Mesenchymal stem cell (in vitro differentiated cells and primary cell): ENCODE measurements around the gene PARN.

Experiments used
- DNase-seq: peaks from one replicate; pipeline ENCODE4 v3.0.0-alpha.2; 2013
- H2AFZ ChIP-seq: one replicate; pipeline ENCODE4 v1.6.1; 2013; ENCODE audit warnings: low read depth, mild to moderate bottlenecking, control low read depth, inconsistent platforms, low read length, moderate library complexity
- H2AK5ac ChIP-seq: 2 replicates; pipeline ENCODE4 v1.6.1; 2013; ENCODE audit warnings: low read length, moderate library complexity, mild to moderate bottlenecking, inconsistent platforms; ENCODE audit not compliant: severe bottlenecking
- H2BK120ac ChIP-seq: one replicate; pipeline ENCODE4 v1.6.1; 2013; ENCODE audit warnings: low read depth, mild to moderate bottlenecking, inconsistent platforms, low read length, moderate library complexity
- H2BK12ac ChIP-seq, 2 experiments: one replicate each; pipeline ENCODE4 v1.6.1; 2013; ENCODE audit warnings: inconsistent platforms in 2 of 2, low read length in 2 of 2, mild to moderate bottlenecking in 2 of 2, moderate library complexity in 2 of 2, control low read depth in 1 of 2
- H2BK15ac ChIP-seq: one replicate; pipeline ENCODE4 v1.6.1; 2013; ENCODE audit warnings: mild to moderate bottlenecking, low read depth, inconsistent platforms; ENCODE audit not compliant: poor library complexity, severe bottlenecking
- H2BK5ac ChIP-seq: 2 replicates; pipeline ENCODE4 v1.6.1; 2013; ENCODE audit warnings: low read depth, mild to moderate bottlenecking, low read length, control low read depth, inconsistent platforms; ENCODE audit not compliant: poor library complexity, severe bottlenecking
- H3K14ac ChIP-seq, 2 experiments: one replicate each; pipeline ENCODE4 v1.6.1; 2013; ENCODE audit warnings: inconsistent platforms in 2 of 2, low read length in 2 of 2, control low read depth in 1 of 2, mild to moderate bottlenecking in 1 of 2, moderate library complexity in 1 of 2
- H3K18ac ChIP-seq, 2 experiments: one replicate each; pipeline ENCODE4 v1.6.1; 2013; ENCODE audit warnings: inconsistent platforms in 2 of 2, low read length in 2 of 2, control low read depth in 1 of 2, low read depth in 1 of 2, mild to moderate bottlenecking in 1 of 2
- H3K23ac ChIP-seq, 2 experiments: one replicate each; pipeline ENCODE4 v1.6.1; 2013; ENCODE audit warnings: inconsistent platforms in 2 of 2, low read length in 2 of 2, mild to moderate bottlenecking in 2 of 2, moderate library complexity in 2 of 2, control low read depth in 1 of 2
- H3K27ac ChIP-seq: 2 replicates; pipeline ENCODE4 v1.5.1; 2013; ENCODE audit warnings: mild to moderate bottlenecking, moderate library complexity, low read length, control low read depth, inconsistent platforms; ENCODE audit not compliant: poor library complexity, severe bottlenecking
- H3K27me3 ChIP-seq, 2 experiments: 2 replicates each; pipeline versions ENCODE4 v1.6.1 to v1.7.0; 2013; ENCODE audit warnings: low read length in 2 of 2, mild to moderate bottlenecking in 2 of 2, moderate library complexity in 2 of 2, control low read depth in 1 of 2, inconsistent platforms in 1 of 2; ENCODE audit not compliant: control insufficient read depth in 1 of 2, insufficient read depth in 1 of 2
- H3K36me3 ChIP-seq, 2 experiments: 2 replicates each; pipeline versions ENCODE4 v1.6.1 to v1.7.0; 2013; ENCODE audit warnings: low read length in 2 of 2, control low read depth in 1 of 2, inconsistent platforms in 1 of 2, low read depth in 1 of 2, mild to moderate bottlenecking in 1 of 2; ENCODE audit not compliant: insufficient read depth in 2 of 2, control insufficient read depth in 1 of 2
- H3K4ac ChIP-seq, 2 experiments: one replicate each; pipeline ENCODE4 v1.6.1; 2013; ENCODE audit warnings: inconsistent platforms in 2 of 2, low read length in 2 of 2, mild to moderate bottlenecking in 2 of 2, moderate library complexity in 2 of 2, control low read depth in 1 of 2, low read depth in 1 of 2
- H3K4me1 ChIP-seq: 2 replicates; pipeline ENCODE4 v1.6.1; 2013; ENCODE audit warnings: low read depth, low read length, control low read depth; ENCODE audit not compliant: control insufficient read depth, insufficient read depth
- H3K4me2 ChIP-seq: 2 replicates; pipeline ENCODE4 v1.6.1; 2013; ENCODE audit warnings: low read length, mild to moderate bottlenecking, inconsistent platforms; ENCODE audit not compliant: poor library complexity, severe bottlenecking
- H3K4me3 ChIP-seq, 2 experiments: 2 replicates each; pipeline versions ENCODE4 v1.5.1 to v1.7.0; 2013; ENCODE audit warnings: low read length in 2 of 2, mild to moderate bottlenecking in 2 of 2, control low read depth in 1 of 2, low read depth in 1 of 2; ENCODE audit not compliant: insufficient read depth in 1 of 2
- H3K79me1 ChIP-seq: replicated peaks from 2 replicates; pipeline ENCODE4 v1.6.1; 2013; ENCODE audit warnings: mild to moderate bottlenecking, control low read depth, low read length, inconsistent platforms; ENCODE audit not compliant: poor library complexity, severe bottlenecking
- H3K9ac ChIP-seq: 2 replicates; pipeline ENCODE4 v1.7.0; 2013; ENCODE audit warnings: mild to moderate bottlenecking, low read length, moderate library complexity
- H3K9me3 ChIP-seq: 2 replicates; pipeline ENCODE4 v1.7.0; 2013; ENCODE audit warnings: mild to moderate bottlenecking, low read length; ENCODE audit not compliant: control insufficient read depth
- H4K8ac ChIP-seq: one replicate; pipeline ENCODE4 v1.6.1; 2013; ENCODE audit warnings: inconsistent platforms, mild to moderate bottlenecking, low read length, moderate library complexity
- H4K91ac ChIP-seq: one replicate; pipeline ENCODE4 v1.6.1; 2013; ENCODE audit warnings: mild to moderate bottlenecking, low read length, inconsistent platforms
- WGBS: methylation state at CpG from one replicate; pipeline ENCODE4 v1.1.7; 2013; ENCODE audit warnings: mixed read lengths; 5-methylcytosine and 5-hydroxymethylcytosine counted together

The PARN gene

GRCh38 chr16:14613991-14614390, 16.1 kb downstream of the PARN start:
- no peak overlapping the region for H3K27ac ChIP-seq
- peaks cover 54 to 80% of the 10 kb centered on the region in 2 experiments for H3K36me3 ChIP-seq
- 98% methylated on average over 4 of the region's 4 CpGs for WGBS
- H3K4me1 ChIP-seq: no peaks in the 10 kb centered on the region
- no peak overlapping the region for H3K18ac ChIP-seq
- H3K4ac ChIP-seq: no peak overlapping the region
- no peak overlapping the region for H3K14ac ChIP-seq
- no peak overlapping the region for H4K8ac ChIP-seq
- H3K9ac ChIP-seq: no peak overlapping the region
- no peak overlapping the region for H2BK120ac ChIP-seq
- no peak overlapping the region for H3K23ac ChIP-seq
- no peak overlapping the region for H2AFZ ChIP-seq
- H4K91ac ChIP-seq: no peak overlapping the region
- no peaks in the 10 kb centered on the region for H3K27me3 ChIP-seq
- H2BK12ac ChIP-seq: no peak overlapping the region
- H3K4me3 ChIP-seq: no peak overlapping the region
- DNase-seq: no peak
- H3K4me2 ChIP-seq: no peak overlapping the region
- H3K79me1 ChIP-seq: peaks cover 11% of the 10 kb centered on the region
- H2BK15ac ChIP-seq: no peak overlapping the region
- H2BK5ac ChIP-seq: no peak overlapping the region
- no peaks in the 10 kb centered on the region for H3K9me3 ChIP-seq
- no peak overlapping the region for H2AK5ac ChIP-seq

DNA sequence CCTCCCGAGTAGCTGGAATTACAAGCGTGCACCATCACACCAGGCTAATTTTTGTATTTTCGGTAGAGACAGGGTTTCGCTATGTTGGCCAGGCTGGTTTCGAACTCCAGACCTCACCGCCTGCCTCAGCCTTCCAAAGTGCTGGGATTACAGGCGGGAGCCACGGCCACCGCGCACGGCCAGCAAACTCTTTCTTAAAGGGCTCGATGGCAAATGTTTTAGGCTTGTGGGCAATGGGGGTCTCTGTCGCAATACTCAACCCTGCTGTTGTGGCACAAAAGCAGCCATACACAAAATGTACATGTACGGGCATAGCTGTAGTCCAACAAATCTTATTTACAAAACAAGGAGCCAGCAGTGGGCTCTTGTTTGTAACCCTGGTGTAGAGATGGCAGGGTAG, 18.4 kb downstream of the PARN start:
- H3K18ac ChIP-seq: no peak overlapping the region
- no peaks in the 10 kb centered on the region for H3K9me3 ChIP-seq
- no peak overlapping the region for H2BK5ac ChIP-seq
- H3K27me3 ChIP-seq: no peaks in the 10 kb centered on the region
- no peak overlapping the region for H3K4me2 ChIP-seq
- no peak overlapping the region for H4K8ac ChIP-seq
- H3K4me1 ChIP-seq: no peaks in the 10 kb centered on the region
- no peak for DNase-seq
- H4K91ac ChIP-seq: no peak overlapping the region
- no peak overlapping the region for H3K23ac ChIP-seq
- no peak overlapping the region for H3K4ac ChIP-seq
- H3K4me3 ChIP-seq: no peak overlapping the region
- H2BK12ac ChIP-seq: no peak overlapping the region
- H3K27ac ChIP-seq: no peak overlapping the region
- no peak overlapping the region for H3K14ac ChIP-seq
- no peak overlapping the region for H2AFZ ChIP-seq
- no peak overlapping the region for H3K9ac ChIP-seq
- H2AK5ac ChIP-seq: no peak overlapping the region
- H2BK15ac ChIP-seq: no peak overlapping the region
- no peak overlapping the region for H2BK120ac ChIP-seq
- peaks cover 49 to 85% of the 10 kb centered on the region in 2 experiments for H3K36me3 ChIP-seq
- WGBS: 98% methylated on average over 13 of the region's 14 CpGs
- H3K79me1 ChIP-seq: peaks cover 9% of the 10 kb centered on the region

- Histone ChIP-seq H2BK12ac (no peak overlapping the region), H3K23ac (no peak overlapping the region), H3K4me3 (no peak overlapping the region), H2BK120ac (no peak overlapping the region), H3K9ac (no peak overlapping the region), H3K27me3 (no peaks in the 10 kb centered on the region), H2AK5ac (no peak overlapping the region), H3K14ac (no peak overlapping the region), H3K36me3 (peaks cover 48 to 85% of the 10 kb centered on the region in 2 experiments), H3K4ac (no peak overlapping the region), H3K4me1 (no peaks in the 10 kb centered on the region), H3K9me3 (no peaks in the 10 kb centered on the region), H3K4me2 (no peak overlapping the region), H3K18ac (no peak overlapping the region), H2AFZ (no peak overlapping the region), H4K91ac (no peak overlapping the region), H3K79me1 (peaks cover 9% of the 10 kb centered on the region), H3K27ac (no peak overlapping the region), H4K8ac (no peak overlapping the region), H2BK15ac (no peak overlapping the region), H2BK5ac (no peak overlapping the region)
- no peak for DNase-seq
- WGBS: 92% methylated on average over 6 of the region's 6 CpGs
These were observed 20.3 kb downstream of the PARN start for GRCh38 chr16:14609716-14610115.

DNA sequence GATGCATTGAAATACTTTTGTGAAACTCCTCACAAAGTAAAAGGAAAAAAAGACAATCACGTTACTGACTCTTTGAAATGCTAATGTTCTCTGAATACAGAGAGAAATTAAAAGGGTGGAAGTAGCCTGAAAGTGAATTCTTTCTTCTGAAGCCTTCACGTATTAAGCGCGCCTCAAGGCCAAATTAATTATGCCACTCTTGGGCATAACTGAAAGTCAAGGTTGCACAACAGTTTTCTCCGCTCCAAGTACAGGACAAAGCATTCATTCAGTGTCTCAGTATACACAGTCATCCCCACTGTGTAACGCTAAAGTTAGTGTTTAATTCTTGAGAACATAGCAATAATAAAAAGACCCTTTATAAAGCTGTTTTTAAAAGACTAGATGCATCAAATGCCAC, 21.5 kb downstream of the PARN start:
- H3K36me3 ChIP-seq: peaks cover 41 to 86% of the 10 kb centered on the region in 2 experiments
- no peak overlapping the region for H3K4me3 ChIP-seq
- H2AFZ ChIP-seq: no peak overlapping the region
- H3K79me1 ChIP-seq: peaks cover 4% of the 10 kb centered on the region
- H3K4me2 ChIP-seq: no peak overlapping the region
- no peak for DNase-seq
- no peaks in the 10 kb centered on the region for H3K27me3 ChIP-seq
- H3K4me1 ChIP-seq: no peaks in the 10 kb centered on the region
- no peak overlapping the region for H3K27ac ChIP-seq
- no peak overlapping the region for H3K4ac ChIP-seq
- H2BK5ac ChIP-seq: no peak overlapping the region
- 96% methylated on average over 5 of the region's 6 CpGs for WGBS
- no peak overlapping the region for H3K9ac ChIP-seq
- H2AK5ac ChIP-seq: no peak overlapping the region
- H3K14ac ChIP-seq: no peak overlapping the region
- H2BK120ac ChIP-seq: no peak overlapping the region
- H3K18ac ChIP-seq: no peak overlapping the region
- H4K91ac ChIP-seq: no peak overlapping the region
- no peak overlapping the region for H2BK12ac ChIP-seq
- H2BK15ac ChIP-seq: no peak overlapping the region
- H4K8ac ChIP-seq: no peak overlapping the region
- H3K23ac ChIP-seq: no peak overlapping the region
- H3K9me3 ChIP-seq: no peaks in the 10 kb centered on the region
